LNCaP clone FGC (cell line): Measurements from ENCODE around the gene CD33.

Source experiments
- DNase-seq: peaks from one replicate; pipeline ENCODE4 v3.0.0-alpha.2; 2011; ENCODE audit warnings: low read depth
- H3K4me3 ChIP-seq: 2 replicates; pipeline ENCODE4 v1.5.1; 2011; ENCODE audit warnings: mild to moderate bottlenecking, low read depth, low read length, control low read depth
- TF ChIP-seq, protein P1 (sequence below): IDR thresholded peaks from 2 replicates; pipeline ENCODE4 v1.5.1; 2012; ENCODE audit warnings: mild to moderate bottlenecking; ENCODE audit not compliant: control insufficient read depth, insufficient read depth; ENCODE audit errors: extremely low read depth

CD33 gene

DNA sequence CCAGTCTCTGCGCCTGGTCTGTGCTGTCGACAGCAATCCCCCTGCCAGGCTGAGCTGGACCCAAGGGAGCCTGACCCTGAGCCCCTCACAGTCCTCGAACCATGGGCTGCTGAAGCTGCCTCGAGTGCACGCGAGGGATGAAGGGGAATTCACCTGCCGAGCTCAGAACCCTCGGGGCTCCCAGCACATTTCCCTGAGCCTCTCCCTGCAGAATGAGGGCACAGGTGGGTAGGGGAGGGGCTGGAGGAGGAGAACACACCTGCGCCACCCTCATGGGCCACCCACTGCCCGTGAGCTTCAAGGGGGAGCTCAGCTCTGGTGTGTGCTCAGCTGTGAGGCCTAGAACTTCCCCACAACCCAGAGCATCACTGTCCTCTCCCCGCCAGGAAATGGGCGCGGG is 38.6 kb upstream of the CD33 start:
- no peak for DNase-seq
- TF ChIP-seq, protein P1, sequence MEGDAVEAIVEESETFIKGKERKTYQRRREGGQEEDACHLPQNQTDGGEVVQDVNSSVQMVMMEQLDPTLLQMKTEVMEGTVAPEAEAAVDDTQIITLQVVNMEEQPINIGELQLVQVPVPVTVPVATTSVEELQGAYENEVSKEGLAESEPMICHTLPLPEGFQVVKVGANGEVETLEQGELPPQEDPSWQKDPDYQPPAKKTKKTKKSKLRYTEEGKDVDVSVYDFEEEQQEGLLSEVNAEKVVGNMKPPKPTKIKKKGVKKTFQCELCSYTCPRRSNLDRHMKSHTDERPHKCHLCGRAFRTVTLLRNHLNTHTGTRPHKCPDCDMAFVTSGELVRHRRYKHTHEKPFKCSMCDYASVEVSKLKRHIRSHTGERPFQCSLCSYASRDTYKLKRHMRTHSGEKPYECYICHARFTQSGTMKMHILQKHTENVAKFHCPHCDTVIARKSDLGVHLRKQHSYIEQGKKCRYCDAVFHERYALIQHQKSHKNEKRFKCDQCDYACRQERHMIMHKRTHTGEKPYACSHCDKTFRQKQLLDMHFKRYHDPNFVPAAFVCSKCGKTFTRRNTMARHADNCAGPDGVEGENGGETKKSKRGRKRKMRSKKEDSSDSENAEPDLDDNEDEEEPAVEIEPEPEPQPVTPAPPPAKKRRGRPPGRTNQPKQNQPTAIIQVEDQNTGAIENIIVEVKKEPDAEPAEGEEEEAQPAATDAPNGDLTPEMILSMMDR = no peak
- H3K4me3 ChIP-seq = no peak overlapping the region

DNA sequence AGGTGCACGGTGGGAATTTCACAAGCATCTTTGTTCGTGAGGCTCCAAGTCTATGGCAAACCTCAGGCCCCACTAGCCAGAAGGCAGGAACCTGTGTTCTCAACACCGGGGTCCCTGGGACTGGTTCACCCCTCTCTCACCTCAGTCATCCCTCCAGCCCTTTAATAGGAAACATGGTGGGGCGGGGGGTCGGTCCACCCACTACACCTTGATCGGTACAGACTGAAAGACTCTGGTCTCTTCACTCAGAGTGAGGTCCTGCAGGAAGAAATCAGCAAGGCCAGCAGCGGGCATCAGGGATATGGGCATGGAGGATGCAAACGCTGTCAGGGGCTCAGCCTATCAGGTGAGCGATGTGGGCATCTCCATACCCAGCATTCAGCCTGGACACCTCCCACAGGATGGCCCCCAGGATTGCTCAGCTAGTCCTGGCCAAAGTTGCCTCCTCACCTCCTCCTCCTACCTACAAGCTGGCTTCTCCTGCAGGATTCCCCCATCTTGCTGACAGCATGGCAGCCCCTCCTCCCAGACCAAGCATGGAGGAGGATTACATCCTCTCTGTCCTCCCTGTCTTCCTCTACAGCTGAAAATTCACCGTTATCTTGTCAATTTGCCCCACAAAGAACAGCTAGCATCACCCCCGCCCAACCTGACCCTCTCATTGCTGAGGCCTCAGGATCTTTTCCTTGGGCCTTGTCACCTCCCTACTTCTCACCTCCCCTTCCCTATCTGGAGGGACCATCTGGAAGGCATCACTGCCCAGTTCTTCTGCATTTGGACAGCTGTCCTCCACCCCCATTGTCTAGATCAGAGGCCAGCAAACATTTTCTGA is 37.3 kb upstream of the CD33 start:
- H3K4me3 ChIP-seq = no peak overlapping the region
- TF ChIP-seq, protein P1 = no peak
- no peak for DNase-seq

DNA sequence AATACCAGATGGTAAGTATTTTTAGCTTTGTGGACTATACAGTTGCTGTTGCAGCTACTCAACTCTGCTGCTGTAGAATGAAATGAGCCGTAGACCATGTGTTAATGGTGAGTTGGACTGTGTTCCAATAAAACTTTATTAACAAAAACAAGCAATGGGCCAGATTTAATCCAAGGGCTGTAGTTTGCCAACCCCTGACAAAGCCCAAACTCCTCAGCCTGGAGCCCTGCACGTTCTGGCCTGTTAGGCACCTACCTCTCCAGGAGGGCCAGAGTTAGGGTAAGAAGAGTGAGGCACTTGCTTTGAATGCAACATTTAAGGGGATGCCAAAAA is 36.7 kb upstream of the CD33 start:
- DNase-seq = no peak
- no peak overlapping the region for H3K4me3 ChIP-seq
- TF ChIP-seq, protein P1 = no peak

DNA sequence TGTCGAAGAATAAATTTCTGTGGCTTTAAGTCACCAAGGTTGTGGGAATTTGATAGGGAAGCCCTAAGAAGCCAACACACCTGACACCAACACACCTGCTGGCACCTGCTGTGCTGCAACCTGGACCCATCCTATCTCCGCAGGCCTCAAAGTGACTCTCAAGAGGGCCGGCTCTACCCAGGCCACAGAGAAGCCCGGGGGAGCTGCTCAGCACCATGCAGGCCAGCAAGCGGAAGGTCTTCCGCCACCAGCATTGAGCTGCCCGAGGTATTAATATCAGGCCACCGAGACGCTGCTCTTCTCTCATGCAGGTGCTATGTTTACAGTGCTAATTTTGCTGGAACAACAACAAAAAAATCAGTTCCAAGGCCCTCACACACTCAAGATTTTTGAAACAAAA is 32.2 kb upstream of the CD33 start:
- DNase-seq = no peak
- no peak overlapping the region for H3K4me3 ChIP-seq

DNA sequence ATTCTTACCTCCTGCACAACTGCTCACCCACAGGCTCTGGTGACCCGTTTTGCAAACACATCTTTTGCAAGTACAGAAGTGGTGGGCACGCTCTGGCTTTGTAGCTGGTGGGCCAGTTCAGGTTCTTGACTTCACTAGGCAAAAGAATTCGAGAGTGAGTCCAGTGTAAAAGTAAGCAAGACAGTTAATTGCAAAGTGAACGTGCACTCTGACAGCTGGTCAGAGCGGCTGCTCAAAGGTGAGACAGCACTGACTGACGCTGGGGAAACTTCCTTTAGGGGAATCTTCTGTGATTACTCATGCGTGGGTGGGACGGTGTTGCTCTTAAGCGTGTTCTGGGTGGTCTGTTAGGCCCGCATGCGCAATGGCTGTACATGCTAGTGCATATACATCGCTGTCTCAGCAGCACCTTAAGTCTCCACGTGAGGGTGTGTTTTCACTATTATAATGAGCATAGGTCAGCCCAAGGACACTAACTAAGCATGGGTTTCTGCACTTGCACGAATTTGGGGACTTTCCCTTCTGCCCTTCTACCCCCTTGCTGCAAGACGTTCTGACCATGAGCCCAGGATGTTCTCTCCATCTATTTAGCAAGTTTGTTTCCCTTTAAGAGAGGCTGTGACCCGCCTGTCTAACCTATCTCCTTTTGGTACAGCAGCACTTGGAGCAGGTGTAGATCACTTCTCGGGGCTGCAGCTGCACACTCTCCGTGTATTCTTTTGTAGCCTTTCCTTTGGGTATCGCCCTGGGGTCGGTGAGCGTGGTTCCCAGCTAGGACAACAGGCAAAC is 30.2 kb upstream of the CD33 start:
- DNase-seq = no peak
- H3K4me3 ChIP-seq = no peak overlapping the region
- TF ChIP-seq, protein P1 = 0 out of 2 replicates have a peak, but pooled peaks have one; percentile 20

More for the DNA sequence above, 32.2 kb upstream of the CD33 start:
- TF ChIP-seq, protein P1 = no peak

DNA sequence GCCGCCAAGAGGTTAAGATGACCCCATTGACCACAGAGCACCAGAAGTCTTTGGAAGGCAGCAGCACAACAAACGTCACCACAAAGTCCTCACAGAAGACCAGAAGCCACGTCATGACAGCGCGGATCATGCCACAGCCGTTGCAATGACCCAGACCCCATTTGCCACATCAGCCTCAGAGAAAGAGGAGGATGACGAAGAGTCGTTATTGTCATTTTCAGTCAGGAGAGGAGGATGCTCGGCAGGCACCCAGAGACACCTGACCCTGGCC is 29.6 kb upstream of the CD33 start:
- H3K4me3 ChIP-seq = no peak overlapping the region
- DNase-seq = no peak
- TF ChIP-seq, protein P1 = no peak

DNA sequence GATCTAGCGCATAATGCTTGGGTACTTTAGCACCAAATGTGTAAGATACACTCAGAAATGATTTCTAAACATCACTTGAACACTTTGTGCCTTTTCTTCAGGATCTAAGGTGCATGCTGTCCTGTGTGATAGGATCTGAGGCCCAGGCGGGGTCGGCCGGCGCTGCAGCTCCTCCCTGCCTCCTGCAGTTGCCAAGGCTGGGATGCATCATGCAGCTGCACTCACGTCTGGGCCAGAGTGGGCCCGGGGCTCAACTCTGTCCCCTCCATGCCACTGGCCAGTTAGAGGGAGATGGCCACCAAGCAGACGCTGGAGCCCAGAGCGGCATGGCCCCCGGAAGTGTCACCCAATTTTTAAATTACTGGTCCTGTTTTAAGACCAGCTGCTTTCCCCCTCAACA is 29.3 kb upstream of the CD33 start:
- no peak for DNase-seq
- TF ChIP-seq, protein P1 = no peak
- H3K4me3 ChIP-seq = no peak overlapping the region
